Measurements from ENCODE around the gene DIAPH2. TPM values are rescaled to one million over a fixed set of nuclear protein-coding genes. Genes with fewer than 3 reads are reported as not detected.

Gene DIAPH2
- total RNA-seq, 2 experiments from 2014 or later = 9.1 to 12.4 TPM

DNA sequence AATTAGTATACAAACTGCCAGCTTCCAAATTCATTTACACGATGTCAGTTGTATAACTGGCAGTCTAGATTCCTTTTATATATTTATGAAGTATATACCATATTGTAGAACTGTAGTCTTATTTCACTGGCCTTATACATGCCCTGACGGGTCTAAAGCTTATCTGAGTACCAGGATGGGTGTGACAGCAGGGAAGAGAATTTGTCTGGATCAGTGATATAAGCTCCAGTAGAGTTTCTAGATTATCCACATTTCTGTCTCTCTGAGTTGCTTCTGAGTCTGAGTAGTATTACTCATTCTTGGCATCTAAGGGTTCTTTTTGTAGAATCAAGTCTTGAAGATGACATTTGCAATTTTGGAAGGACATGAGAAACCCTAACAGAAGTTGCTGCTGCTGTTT, 300.4 kb downstream of the DIAPH2 start:
- Mint-ChIP-seq H3K4me1 (no peaks in the 10 kb centered on the region), H3K4me3 (no peak overlapping the region), H3K27ac (no peak overlapping the region), H3K9me3 (ENCODE audit: low read depth) (no peaks in the 10 kb centered on the region), H3K36me3 (ENCODE audit: low read depth) (no peaks in the 10 kb centered on the region), H3K27me3 (no peaks in the 10 kb centered on the region)
- ATAC-seq (no peak), DNase-seq (no peak)
- CTCF ChIA-PET = no interaction called here
- intact Hi-C loops (cut with DNase I, micrococcal nuclease) = no loop called here
- POLR2A ChIA-PET = no interaction called here

DNA sequence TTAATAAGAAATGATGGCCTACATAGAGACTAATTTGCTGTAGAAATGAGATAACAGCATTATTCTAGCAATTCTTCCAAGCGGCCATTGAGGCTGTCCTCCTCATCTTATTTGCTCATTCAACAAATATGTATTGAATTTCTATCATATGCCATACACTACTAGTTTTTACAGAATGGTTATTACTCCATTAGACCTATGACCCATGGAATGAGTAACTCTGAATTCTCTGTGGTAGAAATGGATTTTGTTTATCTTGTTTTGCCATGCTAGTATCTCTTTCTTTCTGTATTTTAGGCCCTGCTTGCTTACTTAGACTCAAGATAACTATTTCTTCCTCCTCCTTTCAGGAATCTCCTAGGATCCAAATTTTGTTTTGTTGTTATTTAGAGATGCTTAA, 302.6 kb downstream of the DIAPH2 start:
- Mint-ChIP-seq H3K27me3 (no peaks in the 10 kb centered on the region), H3K27ac (no peak overlapping the region), H3K36me3 (ENCODE audit: low read depth) (no peaks in the 10 kb centered on the region), H3K4me3 (no peak overlapping the region), H3K9me3 (ENCODE audit: low read depth) (no peaks in the 10 kb centered on the region), H3K4me1 (no peaks in the 10 kb centered on the region)
- ATAC-seq (no peak), DNase-seq (no peak)
- CTCF ChIA-PET = no interaction called here
- POLR2A ChIA-PET = no interaction called here
- intact Hi-C loops (cut with DNase I, micrococcal nuclease) = no loop called here

DNA sequence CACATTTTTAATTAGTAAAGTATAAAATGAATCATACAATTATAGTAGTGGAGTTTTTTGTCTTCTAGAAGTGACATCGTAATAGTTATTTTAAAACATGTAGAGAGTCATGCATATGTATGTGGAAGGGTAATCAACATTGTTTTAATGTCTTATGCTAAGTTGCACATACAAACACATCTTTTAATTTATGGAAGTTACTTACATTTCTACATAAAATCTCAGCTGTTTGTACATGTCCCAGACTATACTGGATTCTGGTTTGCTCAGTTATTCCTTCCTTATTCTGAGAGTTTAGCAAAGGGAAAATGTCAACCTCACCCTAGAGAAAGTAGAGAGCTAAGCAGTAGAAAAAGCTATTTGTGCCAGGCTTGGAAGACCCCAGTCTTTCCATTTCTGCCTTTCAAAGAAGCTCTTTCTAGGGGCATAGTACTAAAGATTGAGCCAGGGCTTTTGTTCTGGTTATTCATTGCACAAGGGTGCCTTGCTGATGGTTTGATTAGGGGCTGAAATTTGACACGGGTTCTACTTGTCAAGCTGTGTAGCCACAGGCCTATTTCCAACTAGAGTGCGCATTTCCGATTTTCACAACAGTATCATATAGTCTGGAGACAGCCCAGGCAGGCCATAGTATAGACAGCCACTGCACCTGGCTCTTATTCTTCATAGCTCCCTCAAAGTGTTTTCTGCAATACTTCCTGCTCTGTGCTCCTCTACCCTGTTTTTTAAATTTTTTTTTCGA, 305.4 kb downstream of the DIAPH2 start:
- ChIA-PET CTCF (no interaction called here), POLR2A (interaction anchor here (0.7 kb wide), 1 partner anchor 13 kb away, joined by 5 read pairs; no protein-coding TSS in a partner anchor)
- H3K9me3 Mint-ChIP-seq (ENCODE audit: low read depth) = no peaks in the 10 kb centered on the region
- ATAC-seq (no peak), DNase-seq (no peak)
- H3K27ac Mint-ChIP-seq = no peak overlapping the region
- no peaks in the 10 kb centered on the region for H3K4me1 Mint-ChIP-seq
- no peaks in the 10 kb centered on the region for H3K27me3 Mint-ChIP-seq
- intact Hi-C loops (cut with DNase I, micrococcal nuclease) = no loop called here
- H3K4me3 Mint-ChIP-seq = no peak overlapping the region
- H3K36me3 Mint-ChIP-seq (ENCODE audit: low read depth) = no peaks in the 10 kb centered on the region

DNA sequence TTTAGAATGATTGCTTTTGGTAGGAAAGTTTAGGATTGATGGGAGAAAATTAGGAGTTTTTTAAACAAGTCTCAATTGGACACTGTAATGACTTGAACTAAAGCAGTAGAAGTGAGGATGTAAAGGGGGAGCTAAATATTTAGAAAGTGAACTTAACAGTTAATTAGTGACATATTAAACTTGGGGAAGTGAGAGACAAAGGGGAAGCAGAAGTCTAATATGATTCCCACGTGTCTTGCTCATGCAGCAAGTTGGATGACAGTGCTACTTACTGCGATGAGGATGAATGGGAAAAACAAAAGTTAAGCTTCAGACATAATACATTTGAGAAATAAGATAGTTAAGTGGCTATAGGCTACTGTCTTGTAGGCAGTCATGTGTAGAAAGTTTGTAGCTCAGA, 309.5 kb downstream of the DIAPH2 start:
- Mint-ChIP-seq H3K27ac (no peak overlapping the region), H3K4me3 (no peak overlapping the region), H3K27me3 (no peaks in the 10 kb centered on the region), H3K36me3 (ENCODE audit: low read depth) (no peaks in the 10 kb centered on the region), H3K9me3 (ENCODE audit: low read depth) (no peaks in the 10 kb centered on the region), H3K4me1 (no peaks in the 10 kb centered on the region)
- DNase-seq (no peak), ATAC-seq (no peak)
- ChIA-PET CTCF (no interaction called here), POLR2A (no interaction called here)
- intact Hi-C loops (cut with DNase I, micrococcal nuclease) = no loop called here

DNA sequence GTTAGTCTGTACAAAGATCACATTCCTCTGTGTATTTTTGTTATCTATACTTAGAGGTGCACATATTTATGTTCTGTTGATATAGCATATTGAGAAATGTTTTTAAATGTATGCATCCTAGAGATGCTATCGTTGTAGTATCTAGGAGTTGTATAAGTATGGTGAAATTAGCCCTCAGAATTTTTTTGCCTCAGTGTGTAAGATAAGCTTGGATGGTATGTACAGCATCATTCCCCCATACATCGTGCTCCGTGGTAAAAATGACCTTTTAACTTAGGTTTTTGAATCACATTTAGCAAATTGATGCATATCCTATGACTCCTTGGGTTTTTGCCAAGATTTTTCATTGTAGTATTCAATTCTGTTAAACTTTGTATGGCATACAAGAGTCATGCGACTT, 312.6 kb downstream of the DIAPH2 start:
- H3K27me3 Mint-ChIP-seq = no peaks in the 10 kb centered on the region
- CTCF ChIA-PET = no interaction called here
- no peak overlapping the region for H3K4me3 Mint-ChIP-seq
- intact Hi-C loops (cut with DNase I, micrococcal nuclease) = no loop called here
- ATAC-seq (no peak), DNase-seq (no peak)
- POLR2A ChIA-PET = no interaction called here
- no peak overlapping the region for H3K27ac Mint-ChIP-seq
- no peaks in the 10 kb centered on the region for H3K9me3 Mint-ChIP-seq (ENCODE audit: low read depth)
- peaks cover 2% of the 10 kb centered on the region for H3K36me3 Mint-ChIP-seq (ENCODE audit: low read depth)
- H3K4me1 Mint-ChIP-seq = no peaks in the 10 kb centered on the region

DNA sequence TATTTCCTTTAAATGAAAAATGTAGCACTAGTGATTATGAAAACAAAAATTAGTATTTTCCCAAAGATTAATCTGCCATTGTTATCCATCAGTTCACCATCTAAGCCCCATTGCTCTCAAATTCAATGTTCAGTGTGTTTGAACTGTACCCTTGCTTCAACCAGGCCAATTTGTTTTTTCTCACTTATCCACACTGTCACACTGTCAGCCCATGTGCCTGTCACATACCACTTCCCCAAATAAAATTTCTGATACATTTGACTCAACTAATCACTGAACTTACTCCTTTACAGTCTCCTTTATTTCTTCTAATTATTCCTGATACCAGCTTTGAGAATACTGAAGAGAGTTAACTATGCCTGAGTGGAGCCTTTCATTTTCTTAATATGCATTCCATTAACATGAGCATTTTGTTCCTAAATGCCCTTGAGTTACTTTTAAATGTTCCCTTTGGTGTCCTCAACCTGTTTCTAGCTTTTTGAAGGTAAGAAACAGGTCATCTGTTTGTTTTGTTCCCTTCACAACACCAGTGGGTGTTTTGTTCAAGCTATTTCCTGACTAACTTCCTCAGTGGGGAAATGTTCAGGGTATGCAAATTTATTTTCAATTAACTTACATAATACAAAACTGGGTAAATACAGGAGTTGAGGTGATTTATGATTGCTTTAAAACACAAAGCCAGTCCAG, 316.2 kb downstream of the DIAPH2 start:
- ATAC-seq = no peak
- peaks cover 2% of the 10 kb centered on the region for H3K36me3 Mint-ChIP-seq (ENCODE audit: low read depth)
- intact Hi-C loops (cut with DNase I, micrococcal nuclease) = no loop called here
- H3K27me3 Mint-ChIP-seq = no peaks in the 10 kb centered on the region
- H3K4me3 Mint-ChIP-seq = no peak overlapping the region
- CTCF ChIA-PET = no interaction called here
- no peaks in the 10 kb centered on the region for H3K4me1 Mint-ChIP-seq
- POLR2A ChIA-PET = no interaction called here
- H3K9me3 Mint-ChIP-seq (ENCODE audit: low read depth) = no peaks in the 10 kb centered on the region
- DNase-seq = no peak
- no peak overlapping the region for H3K27ac Mint-ChIP-seq

DNA sequence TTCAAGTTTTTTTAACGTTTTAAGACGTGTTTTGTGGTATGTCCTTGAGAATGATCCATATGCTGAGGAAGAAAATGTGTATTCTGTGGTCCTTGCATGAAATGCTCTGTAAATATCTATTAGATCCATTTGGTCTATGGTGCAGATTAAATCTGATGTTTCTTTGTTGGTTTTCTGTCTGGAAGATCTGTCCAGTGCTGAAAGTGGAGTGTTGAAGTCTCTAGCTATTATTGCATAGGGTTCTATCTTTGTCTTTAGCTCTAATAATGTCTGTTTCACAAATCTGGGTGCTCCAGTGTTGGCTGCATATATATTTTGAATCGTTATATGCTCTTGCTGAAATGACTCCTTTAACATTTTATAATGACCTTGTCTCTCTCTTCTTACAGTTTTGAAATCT, 321.5 kb downstream of the DIAPH2 start:
- DNase-seq (no peak), ATAC-seq (no peak)
- ChIA-PET POLR2A (no interaction called here), CTCF (no interaction called here)
- H3K4me1 Mint-ChIP-seq = no peaks in the 10 kb centered on the region
- H3K36me3 Mint-ChIP-seq (ENCODE audit: low read depth) = no peaks in the 10 kb centered on the region
- no peaks in the 10 kb centered on the region for H3K9me3 Mint-ChIP-seq (ENCODE audit: low read depth)
- H3K4me3 Mint-ChIP-seq = no peak overlapping the region
- no peaks in the 10 kb centered on the region for H3K27me3 Mint-ChIP-seq
- intact Hi-C loops (cut with DNase I, micrococcal nuclease) = no loop called here
- no peak overlapping the region for H3K27ac Mint-ChIP-seq

DNA sequence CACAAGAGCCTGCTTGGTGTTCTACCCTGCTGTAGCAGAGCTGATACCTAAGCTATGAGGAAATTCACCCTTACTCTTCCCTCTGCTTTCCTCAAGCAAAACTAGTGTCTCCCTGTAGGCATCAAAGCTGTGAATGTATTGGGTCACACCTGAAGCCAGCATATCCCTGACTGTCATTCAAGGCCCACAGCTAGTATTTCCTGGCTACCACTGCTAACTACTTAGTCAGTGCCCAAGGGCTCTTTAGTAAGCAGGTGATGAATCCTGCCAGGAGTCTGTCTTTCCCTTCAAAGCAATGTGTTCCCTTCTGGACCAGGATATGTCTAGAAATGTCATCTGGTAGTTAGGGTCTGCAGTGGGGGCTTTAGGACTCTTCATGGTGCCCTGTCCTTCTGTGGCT, 324.7 kb downstream of the DIAPH2 start:
- H3K27ac Mint-ChIP-seq = no peak overlapping the region
- no peak overlapping the region for H3K4me3 Mint-ChIP-seq
- ATAC-seq = no peak
- H3K4me1 Mint-ChIP-seq = no peaks in the 10 kb centered on the region
- no peaks in the 10 kb centered on the region for H3K9me3 Mint-ChIP-seq (ENCODE audit: low read depth)
- no peaks in the 10 kb centered on the region for H3K27me3 Mint-ChIP-seq
- CTCF ChIA-PET = no interaction called here
- POLR2A ChIA-PET = no interaction called here
- DNase-seq = no peak
- intact Hi-C loops (cut with DNase I, micrococcal nuclease) = no loop called here
- H3K36me3 Mint-ChIP-seq (ENCODE audit: low read depth) = no peaks in the 10 kb centered on the region

DNA sequence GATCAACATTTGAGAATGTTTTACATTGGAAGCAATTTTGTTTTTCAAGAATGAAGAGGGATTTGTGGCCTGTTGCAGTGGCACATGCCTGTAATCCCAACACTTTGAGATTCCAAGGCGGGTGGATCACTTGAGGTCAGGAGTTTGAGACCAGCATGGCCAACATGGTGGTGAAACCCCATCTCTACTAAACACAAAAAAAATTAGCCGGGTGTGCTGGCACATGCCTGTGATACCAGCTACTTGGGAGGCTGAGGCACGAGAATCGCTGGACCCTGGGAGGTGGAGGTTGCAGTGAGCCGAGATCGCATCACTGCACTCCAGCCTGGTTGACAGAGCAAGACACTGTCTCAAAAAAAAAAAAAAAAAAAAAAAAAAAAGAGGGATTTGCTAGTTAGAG, 326.9 kb downstream of the DIAPH2 start:
- Mint-ChIP-seq H3K36me3 (ENCODE audit: low read depth) (no peaks in the 10 kb centered on the region), H3K27ac (no peak overlapping the region), H3K27me3 (no peaks in the 10 kb centered on the region), H3K9me3 (ENCODE audit: low read depth) (no peaks in the 10 kb centered on the region), H3K4me3 (no peak overlapping the region), H3K4me1 (no peaks in the 10 kb centered on the region)
- no peak for DNase-seq
- CTCF ChIA-PET = no interaction called here
- intact Hi-C loops (cut with DNase I, micrococcal nuclease) = no loop called here
- POLR2A ChIA-PET = no interaction called here
- ATAC-seq = no peak

DNA sequence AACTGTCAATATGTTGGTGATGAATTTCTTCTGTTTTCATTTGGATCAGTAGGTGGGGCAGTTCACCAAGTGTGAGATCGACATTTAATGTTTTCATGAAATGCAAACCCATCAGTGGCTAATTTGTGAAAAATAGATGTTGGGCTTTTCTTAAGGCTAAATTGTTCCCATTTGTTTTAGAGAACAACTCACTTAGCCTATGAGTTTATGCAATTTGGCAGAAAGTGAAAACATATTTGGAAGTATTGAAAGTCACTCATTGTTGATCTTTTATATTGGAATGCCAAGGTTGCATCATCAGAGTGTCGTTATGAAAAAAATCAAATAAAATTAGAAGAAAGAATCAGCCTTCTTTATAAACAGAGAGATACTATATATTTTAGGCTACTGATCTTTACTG, 331.5 kb downstream of the DIAPH2 start:
- no peaks in the 10 kb centered on the region for H3K36me3 Mint-ChIP-seq (ENCODE audit: low read depth)
- no peak overlapping the region for H3K27ac Mint-ChIP-seq
- H3K4me1 Mint-ChIP-seq = no peaks in the 10 kb centered on the region
- no peaks in the 10 kb centered on the region for H3K9me3 Mint-ChIP-seq (ENCODE audit: low read depth)
- ChIA-PET POLR2A (no interaction called here), CTCF (interaction anchor here (0.6 kb wide), 1 partner anchor 664 kb away, joined by 3 read pairs; no protein-coding TSS in a partner anchor)
- H3K27me3 Mint-ChIP-seq = no peaks in the 10 kb centered on the region
- DNase-seq = no peak
- H3K4me3 Mint-ChIP-seq = no peak overlapping the region
- ATAC-seq = no peak
- intact Hi-C loops (cut with DNase I, micrococcal nuclease) = no loop called here

DNA sequence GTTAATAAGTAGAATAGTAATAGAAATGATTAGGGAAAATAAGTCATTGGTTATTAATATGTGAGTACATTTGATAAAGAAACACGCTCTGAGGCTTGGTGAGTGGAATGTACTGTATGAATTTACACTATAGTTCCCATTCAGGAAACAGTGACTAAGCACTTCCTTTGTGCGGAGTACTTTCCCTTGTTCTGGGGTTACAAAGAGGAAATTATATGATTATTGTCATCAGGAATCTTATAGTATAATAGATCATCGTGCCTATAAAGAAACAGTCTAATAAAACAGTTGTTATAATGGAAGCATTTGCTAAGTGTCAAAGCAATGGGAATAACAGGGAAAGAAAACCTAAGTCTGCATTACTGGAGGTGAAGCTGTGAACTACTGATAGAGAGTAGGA, 337.0 kb downstream of the DIAPH2 start:
- H3K4me3 Mint-ChIP-seq = no peak overlapping the region
- no peaks in the 10 kb centered on the region for H3K4me1 Mint-ChIP-seq
- POLR2A ChIA-PET = no interaction called here

DNA sequence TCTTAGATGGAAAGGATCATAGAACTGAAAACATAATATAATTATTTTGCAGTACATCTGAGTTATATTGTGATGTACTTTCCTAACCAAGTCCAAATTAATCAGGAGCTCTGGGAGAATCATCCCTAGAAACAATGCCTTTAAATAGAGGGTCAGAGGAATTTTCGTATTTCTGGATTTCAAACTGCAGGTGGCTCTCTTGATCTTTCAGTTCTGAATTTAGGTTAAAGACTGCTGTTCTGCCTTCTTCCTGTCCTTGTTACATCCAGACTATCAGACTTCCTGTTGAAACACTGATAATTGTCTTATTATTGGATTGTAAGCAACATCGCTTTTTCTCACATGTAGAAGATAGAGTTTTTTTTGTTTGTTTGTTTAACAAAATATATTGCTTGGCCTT, 341.8 kb downstream of the DIAPH2 start:
- Mint-ChIP-seq H3K27me3 (no peaks in the 10 kb centered on the region), H3K36me3 (ENCODE audit: low read depth) (no peaks in the 10 kb centered on the region), H3K4me3 (no peak overlapping the region), H3K9me3 (ENCODE audit: low read depth) (no peaks in the 10 kb centered on the region), H3K4me1 (peaks cover 9% of the 10 kb centered on the region), H3K27ac (no peak overlapping the region)
- ChIA-PET POLR2A (no interaction called here), CTCF (no interaction called here)
- intact Hi-C loops (cut with DNase I, micrococcal nuclease) = loop anchor here in 1 of 2 experiments (5.0 kb wide), 1 partner anchor 661 kb away; no protein-coding TSS in a partner anchor
- ATAC-seq = no peak
- DNase-seq = no peak

More for the DNA sequence above, 337.0 kb downstream of the DIAPH2 start:
- DNase-seq (no peak), ATAC-seq (no peak)
- Mint-ChIP-seq H3K36me3 (ENCODE audit: low read depth) (no peaks in the 10 kb centered on the region), H3K27ac (no peak overlapping the region), H3K27me3 (no peaks in the 10 kb centered on the region), H3K9me3 (ENCODE audit: low read depth) (no peaks in the 10 kb centered on the region)
- intact Hi-C loops (cut with DNase I, micrococcal nuclease) = no loop called here
- CTCF ChIA-PET = no interaction called here
